Large intestine (tissue), 3 donors: ENCODE measurements around the gene LST1. TPM values are rescaled to one million over a fixed set of nuclear protein-coding genes. Genes with fewer than 3 reads are reported as not detected.

ENCODE experiments used
- DNase-seq, 2 donors: peaks; one replicate each; pipeline versions ENCODE4 v3.0.0 to v3.0.0-alpha.2; 2013
- H3K27ac ChIP-seq: one replicate; pipeline ENCODE4 v1.5.1; 2013; ENCODE audit warnings: low read length
- H3K27me3 ChIP-seq: 2 replicates; pipeline ENCODE4 v1.6.1; 2013; ENCODE audit warnings: low read length; ENCODE audit not compliant: control insufficient read depth, insufficient read depth
- H3K36me3 ChIP-seq: 2 replicates; pipeline ENCODE4 v1.6.1; 2013; ENCODE audit warnings: low read length; ENCODE audit not compliant: control insufficient read depth, insufficient read depth
- H3K4me1 ChIP-seq: one replicate; pipeline ENCODE4 v1.6.1; 2013; ENCODE audit warnings: low read length; ENCODE audit not compliant: control insufficient read depth, insufficient read depth
- H3K4me3 ChIP-seq: one replicate; pipeline ENCODE4 v1.5.1; 2013; ENCODE audit warnings: low read length
- H3K9me3 ChIP-seq: one replicate; pipeline ENCODE4 v1.6.1; 2013; ENCODE audit warnings: mild to moderate bottlenecking, low read depth, low read length, moderate library complexity; ENCODE audit not compliant: control insufficient read depth
- WGBS: methylation state at CpG from one replicate; pipeline ENCODE4 v1.1.5; 2013; ENCODE audit warnings: low lambda C conversion rate; ENCODE audit not compliant: insufficient coverage; 5-methylcytosine and 5-hydroxymethylcytosine counted together
- polyA plus RNA-seq: library from polyadenylated mRNA; unstranded; fragments of 120-200 nt; gene quantifications from one replicate; pipeline ENCODE4 v1.2.1, GENCODE V29; 2013

Gene LST1
- polyA plus RNA-seq, 1 donor: 19.8 TPM

- Histone ChIP-seq H3K27me3 (no peaks in the 10 kb centered on the region), H3K9me3 (no peaks in the 10 kb centered on the region), H3K4me1 (no peaks in the 10 kb centered on the region), H3K36me3 (no peaks in the 10 kb centered on the region), H3K27ac (no peak overlapping the region), H3K4me3 (no peak overlapping the region)
- no peak for DNase-seq
- no CpG with 5 or more reads among the region's 1 CpG for WGBS
Measured at GRCh38 chr6:31607317-31607716, 21.2 kb downstream of the LST1 start.

- peaks cover 14% of the 10 kb centered on the region for H3K4me1 ChIP-seq
- no peaks in the 10 kb centered on the region for H3K27me3 ChIP-seq
- H3K9me3 ChIP-seq: no peaks in the 10 kb centered on the region
- no peak overlapping the region for H3K4me3 ChIP-seq
- no peaks in the 10 kb centered on the region for H3K36me3 ChIP-seq
- no peak overlapping the region for H3K27ac ChIP-seq
- DNase-seq: no peak
- WGBS: no CpG with 5 or more reads among the region's 8 CpGs
Measured at GRCh38 chr6:31609519-31610406, 23.7 kb downstream of the LST1 start.

- H3K27me3 ChIP-seq: no peaks in the 10 kb centered on the region
- H3K9me3 ChIP-seq: no peaks in the 10 kb centered on the region
- no peak overlapping the region for H3K4me3 ChIP-seq
- H3K27ac ChIP-seq: no peak overlapping the region
- H3K36me3 ChIP-seq: no peaks in the 10 kb centered on the region
- peaks cover 22% of the 10 kb centered on the region for H3K4me1 ChIP-seq
- no peak for DNase-seq
- WGBS: 90% methylated on average over 2 of the region's 4 CpGs
Measured at GRCh38 chr6:31610968-31611367, 24.9 kb downstream of the LST1 start.

GRCh38 chr6:31614075-31614619 lies 28.1 kb downstream of the LST1 start:
- Histone ChIP-seq H3K36me3 (no peaks in the 10 kb centered on the region), H3K27ac (peak overlapping the region; percentile 77), H3K9me3 (no peaks in the 10 kb centered on the region), H3K27me3 (no peaks in the 10 kb centered on the region), H3K4me1 (peaks cover 22% of the 10 kb centered on the region), H3K4me3 (no peak overlapping the region)
- DNase-seq: peak in 1 of 2 donors; percentile 32
- no CpG with 5 or more reads among the region's 8 CpGs for WGBS

GRCh38 chr6:31614684-31615578 lies 28.9 kb downstream of the LST1 start, which contains the start of gene AIF1:
AIF1 (plus strand) TSS chr6:31615234; CDS start chr6:31615330, 96 bp downstream.
- H3K27me3 ChIP-seq: no peaks in the 10 kb centered on the region
- no peaks in the 10 kb centered on the region for H3K36me3 ChIP-seq
- H3K4me3 ChIP-seq: peak within 1 kb of the TSS; percentile 13
- no peaks in the 10 kb centered on the region for H3K9me3 ChIP-seq
- peak; percentile 42 to 69 for DNase-seq
- peaks cover 24% of the 10 kb centered on the region for H3K4me1 ChIP-seq
- H3K27ac ChIP-seq: peak within 1 kb of the TSS; percentile 77
- 45% methylated on average over 4 of the region's 6 CpGs for WGBS

- whole genome bisulfite sequencing: no CpG with 5 or more reads among the region's 7 CpGs
- no peak for DNase-seq
- peak overlapping the region; percentile 13 for H3K4me3 ChIP-seq
- no peaks in the 10 kb centered on the region for H3K27me3 ChIP-seq
- H3K4me1 ChIP-seq: peaks cover 24% of the 10 kb centered on the region
- no peaks in the 10 kb centered on the region for H3K9me3 ChIP-seq
- peak overlapping the region; percentile 77 for H3K27ac ChIP-seq
- no peaks in the 10 kb centered on the region for H3K36me3 ChIP-seq
Measured at GRCh38 chr6:31615748-31616147, 29.7 kb downstream of the LST1 start.

- Histone ChIP-seq H3K27me3 (no peaks in the 10 kb centered on the region), H3K9me3 (no peaks in the 10 kb centered on the region), H3K36me3 (no peaks in the 10 kb centered on the region), H3K4me1 (peaks cover 30% of the 10 kb centered on the region), H3K4me3 (no peak overlapping the region), H3K27ac (no peak overlapping the region)
- DNase-seq: no peak
- WGBS: no CpG with 5 or more reads among the region's 2 CpGs
Measured at GRCh38 chr6:31617010-31617409, 30.9 kb downstream of the LST1 start.

- H3K36me3 ChIP-seq: peaks cover 25% of the 10 kb centered on the region
- no peaks in the 10 kb centered on the region for H3K9me3 ChIP-seq
- peaks cover 22% of the 10 kb centered on the region for H3K4me1 ChIP-seq
- no CpG with 5 or more reads among the region's 50 CpGs for WGBS
- peak overlapping the region; percentile 98 for H3K27ac ChIP-seq
- H3K4me3 ChIP-seq: peak overlapping the region; percentile 92
- DNase-seq: peak; percentile 99 to 100
- H3K27me3 ChIP-seq: no peaks in the 10 kb centered on the region
Measured at GRCh38 chr6:31619805-31620585, 33.9 kb downstream of the LST1 start.

- Histone ChIP-seq H3K4me1 (peaks cover 16% of the 10 kb centered on the region), H3K27me3 (no peaks in the 10 kb centered on the region), H3K9me3 (no peaks in the 10 kb centered on the region), H3K36me3 (peaks cover 32% of the 10 kb centered on the region), H3K4me3 (peak within 1 kb of the TSS; percentile 92), H3K27ac (peak within 1 kb of the TSS; percentile 98)
- no CpG with 5 or more reads among the region's 67 CpGs for WGBS
- DNase-seq: peak in 1 of 2 donors; percentile 49
Measured at GRCh38 chr6:31620586-31621319, 34.7 kb downstream of the LST1 start, which contains the start of gene PRRC2A. PRRC2A (plus strand) TSS chr6:31620715; CDS start chr6:31622790, 2,075 bp downstream.
